Tibial nerve (tissue), 4 donors: Measurements from ENCODE around the gene CNTN2. TPM values are rescaled to one million over a fixed set of nuclear protein-coding genes. Genes with fewer than 3 reads are reported as not detected.

ENCODE experiments used
- DNase-seq, 2 donors: peaks; one replicate each; pipeline ENCODE4 v3.0.0-alpha.2; 2019; ENCODE audit warnings: low spot score in 2 of 2
- H3K27ac ChIP-seq, 4 donors: fragments of 200-600 bp; sonication (generic) in 3 of 4; one replicate each; pipeline ENCODE4 v1.5.1; 2017 to 2019; ENCODE audit warnings: mild to moderate bottlenecking in 1 of 4
- H3K27me3 ChIP-seq, 2 donors: fragments of 200-600 bp; sonication (generic) in 1 of 2; one replicate each; pipeline versions ENCODE4 v1.5.1 to v1.6.0; 2017 to 2019
- H3K36me3 ChIP-seq, 3 donors: fragments of 200-600 bp; sonication (generic); one replicate each; pipeline ENCODE4 v1.5.1; 2018 to 2019
- H3K4me1 ChIP-seq, 4 donors: fragments of 200-600 bp; sonication (generic) in 3 of 4; one replicate each; pipeline ENCODE4 v1.5.1; 2017 to 2019
- H3K4me3 ChIP-seq, 4 donors: fragments of 200-600 bp; sonication (generic) in 3 of 4; one replicate each; pipeline ENCODE4 v1.5.1; 2017 to 2019; ENCODE audit warnings: mild to moderate bottlenecking in 1 of 4, moderate library complexity in 1 of 4
- H3K9me3 ChIP-seq, 4 donors: fragments of 200-600 bp; sonication (generic) in 3 of 4; one replicate each; pipeline ENCODE4 v1.5.1; 2017 to 2019
- CTCF ChIP-seq, 5 experiments: fragments of 200-600 bp in 3 of 5; fragments of 450-650 bp in 2 of 5; sonication (generic) in 3 of 5; IDR thresholded peaks; one replicate each; pipeline ENCODE4 v1.5.1; 2016 to 2019; ENCODE audit warnings: antibody characterized with exemption in 5 of 5, mild to moderate bottlenecking in 3 of 5, moderate library complexity in 2 of 5
- EP300 ChIP-seq, 2 donors: sonication (generic); formaldehyde crosslinking; IDR thresholded peaks; one replicate each; pipeline ENCODE4 v1.6.1; 2017; ENCODE audit warnings: antibody characterized with exemption in 2 of 2, mild to moderate bottlenecking in 1 of 2
- POLR2A ChIP-seq, 2 donors: fragments of 450-650 bp; IDR thresholded peaks; one replicate each; pipeline ENCODE4 v1.6.1; 2017; ENCODE audit warnings: antibody characterized with exemption in 2 of 2, mild to moderate bottlenecking in 2 of 2, moderate library complexity in 2 of 2
- WGBS, 2 donors: methylation state at CpG; one replicate each; pipeline ENCODE4 v1.1.5; 2018; 5-methylcytosine and 5-hydroxymethylcytosine counted together
- total RNA-seq, 4 donors: library from RNA; depleted of rRNA; stranded (reverse); fragments of >200 nt; gene quantifications; one replicate each; pipeline ENCODE4 v1.1.0, GENCODE V29; 2016

Gene CNTN2
- total RNA-seq, 4 donors from 2014 or later: 6.1 to 22.2 (median 12.2) TPM

GRCh38 chr1:205020466-205020865 is 22.5 kb upstream of the CNTN2 start:
- no peak overlapping the region for H3K4me3 ChIP-seq
- H3K27me3 ChIP-seq: no peaks in the 10 kb centered on the region
- no peak for DNase-seq
- peaks cover 0 to 21% (median 0%) of the 10 kb centered on the region in 3 donors for H3K36me3 ChIP-seq
- no peaks in the 10 kb centered on the region for H3K4me1 ChIP-seq
- TF ChIP-seq EP300 (IDR thresholded peaks at IDR 0.05) (no peak), CTCF (IDR thresholded peaks at IDR 0.05) (no peak), POLR2A (IDR thresholded peaks at IDR 0.05) (no peak)
- 65 to 70% methylated on average over 9 of the region's 9 CpGs for WGBS, 2 donors
- no peak overlapping the region for H3K27ac ChIP-seq
- no peaks in the 10 kb centered on the region for H3K9me3 ChIP-seq

GRCh38 chr1:205024679-205025078 is 18.3 kb upstream of the CNTN2 start:
- H3K36me3 ChIP-seq: no peaks in the 10 kb centered on the region
- no peak overlapping the region for H3K4me3 ChIP-seq
- no peak for TF ChIP-seq CTCF (IDR thresholded peaks at IDR 0.05)
- TF ChIP-seq EP300 (IDR thresholded peaks at IDR 0.05): no peak
- TF ChIP-seq POLR2A (IDR thresholded peaks at IDR 0.05): no peak
- H3K27ac ChIP-seq: no peak overlapping the region
- no peak for DNase-seq
- 95 to 96% methylated on average over 2 of the region's 2 CpGs for WGBS, 2 donors
- no peaks in the 10 kb centered on the region for H3K4me1 ChIP-seq
- no peaks in the 10 kb centered on the region for H3K9me3 ChIP-seq
- no peaks in the 10 kb centered on the region for H3K27me3 ChIP-seq

GRCh38 chr1:205025239-205025638 is 17.8 kb upstream of the CNTN2 start:
- H3K27me3 ChIP-seq: no peaks in the 10 kb centered on the region
- H3K4me3 ChIP-seq: no peak overlapping the region
- no peak for TF ChIP-seq CTCF (IDR thresholded peaks at IDR 0.05)
- no peak for TF ChIP-seq EP300 (IDR thresholded peaks at IDR 0.05)
- no peak for TF ChIP-seq POLR2A (IDR thresholded peaks at IDR 0.05)
- no peaks in the 10 kb centered on the region for H3K36me3 ChIP-seq
- 92% methylated on average over 16 of the region's 16 CpGs for WGBS, 2 donors
- H3K4me1 ChIP-seq: no peaks in the 10 kb centered on the region
- no peak overlapping the region for H3K27ac ChIP-seq
- DNase-seq: no peak
- H3K9me3 ChIP-seq: no peaks in the 10 kb centered on the region

GRCh38 chr1:205026181-205026580 is 16.8 kb upstream of the CNTN2 start:
- DNase-seq: no peak
- no peak for TF ChIP-seq CTCF (IDR thresholded peaks at IDR 0.05)
- no peak for TF ChIP-seq POLR2A (IDR thresholded peaks at IDR 0.05)
- no peaks in the 10 kb centered on the region for H3K27me3 ChIP-seq
- H3K36me3 ChIP-seq: no peaks in the 10 kb centered on the region
- no peaks in the 10 kb centered on the region for H3K4me1 ChIP-seq
- no peak overlapping the region for H3K4me3 ChIP-seq
- H3K9me3 ChIP-seq: no peaks in the 10 kb centered on the region
- no peak overlapping the region for H3K27ac ChIP-seq
- 78 to 80% methylated on average over 5 to 6 of the region's 6 CpGs for WGBS, 2 donors

GRCh38 chr1:205028390-205028789 is 14.6 kb upstream of the CNTN2 start:
- WGBS, 2 donors: 66 to 82% methylated on average over 6 to 7 of the region's 7 CpGs
- H3K4me3 ChIP-seq: no peak overlapping the region

More at GRCh38 chr1:205028390-205028789, 14.6 kb upstream of the CNTN2 start:
- H3K27ac ChIP-seq: no peak overlapping the region
- H3K27me3 ChIP-seq: no peaks in the 10 kb centered on the region
- H3K36me3 ChIP-seq: no peaks in the 10 kb centered on the region
- no peaks in the 10 kb centered on the region for H3K4me1 ChIP-seq
- no peaks in the 10 kb centered on the region for H3K9me3 ChIP-seq
- DNase-seq: no peak
- TF ChIP-seq EP300 (IDR thresholded peaks at IDR 0.05) (no peak), CTCF (IDR thresholded peaks at IDR 0.05) (no peak), POLR2A (IDR thresholded peaks at IDR 0.05) (no peak)
